Heart left ventricle (tissue), 16 donors: ENCODE measurements around the gene KCTD12. TPM values are rescaled to one million over a fixed set of nuclear protein-coding genes. Genes with fewer than 3 reads are reported as not detected.
A peak's percentile ranks its signal among the peaks of the same experiment; 100 is the strongest.

Experiments used
- ATAC-seq, 4 donors: fragments of 200-7000 bp; cut with Tn5 transposase; one replicate each; pipeline ENCODE4 v1.9.1; 2020 to 2022; ENCODE audit warnings: moderate library complexity in 4 of 4, mild to moderate bottlenecking in 3 of 4, moderate number of reproducible peaks in 1 of 4
- DNase-seq, 5 donors: peaks; one replicate each; pipeline ENCODE4 v3.0.0-alpha.2; 2020
- H3K27ac ChIP-seq, 12 donors: fragments of 200-600 bp; sonication (generic) in 4 of 12; one replicate each; pipeline versions ENCODE4 v1.5.0 to v1.8.0; 2016 to 2022; ENCODE audit warnings: mild to moderate bottlenecking in 2 of 12
- H3K27me3 ChIP-seq, 9 donors: fragments of 200-600 bp; sonication (generic) in 2 of 9; one replicate each; pipeline versions ENCODE4 v1.5.1 to v1.8.0; 2016 to 2022; ENCODE audit warnings: mild to moderate bottlenecking in 3 of 9
- H3K36me3 ChIP-seq, 9 donors: fragments of 200-600 bp; sonication (generic) in 2 of 9; one replicate each; pipeline versions ENCODE4 v1.5.0 to v1.8.0; 2018 to 2022; ENCODE audit warnings: mild to moderate bottlenecking in 2 of 9
- H3K4me1 ChIP-seq, 12 donors: fragments of 200-600 bp; sonication (generic) in 4 of 12; one replicate each; pipeline versions ENCODE4 v1.5.0 to v1.8.0; 2016 to 2022; ENCODE audit warnings: mild to moderate bottlenecking in 3 of 12
- H3K4me3 ChIP-seq, 12 donors: fragments of 200-600 bp; sonication (generic) in 4 of 12; one replicate each; pipeline versions ENCODE4 v1.5.0 to v1.8.0; 2017 to 2022; ENCODE audit warnings: mild to moderate bottlenecking in 9 of 12, moderate library complexity in 4 of 12
- H3K9me3 ChIP-seq, 12 donors: fragments of 200-600 bp; sonication (generic) in 4 of 12; one replicate each; pipeline versions ENCODE4 v1.5.0 to v1.8.0; 2016 to 2022; ENCODE audit warnings: mild to moderate bottlenecking in 1 of 12
- POLR2A ChIP-seq, 2 donors: fragments of 450-650 bp; IDR thresholded peaks; one replicate each; pipeline ENCODE4 v1.6.1; 2017; ENCODE audit warnings: antibody characterized with exemption in 2 of 2, mild to moderate bottlenecking in 2 of 2, moderate library complexity in 2 of 2
- WGBS, 4 donors: extraction: QIAGEN DNeasy Blood & Tissue Kit in 2 of 4; methylation state at CpG; one replicate each; pipeline versions ENCODE4 v1.1.5 to v1.1.7; 2013 to 2018; 5-methylcytosine and 5-hydroxymethylcytosine counted together
- intact Hi-C, 10 donors: fragments of 100-400 bp; cut with DNase I; formaldehyde crosslinking; loops; one replicate each; pipeline versions ENCODE4 v1.11.1 to v1.14.2; 2022
- polyA plus RNA-seq, 2 donors: library from polyadenylated mRNA; stranded (reverse); fragments of 200-250 nt; gene quantifications; one replicate each; pipeline ENCODE4 v1.2.3, GENCODE V29; 2013
- total RNA-seq, 9 donors: library from RNA; depleted of rRNA in 2 of 9; stranded (reverse); fragments of >200 nt in 2 of 9; fragmentation: NEBNext Ultra II Directional in 3 of 9; extraction: Animal tissue kit (Norgen Biotek cat#: 25700) in 3 of 9; gene quantifications; one replicate each; pipeline versions ENCODE4 v1.1.0 to v1.2.4, GENCODE V29; 2016 to 2023
- TF ChIP-seq, protein P1 (sequence below), 12 donors: fragments of 200-600 bp; sonication (generic) in 4 of 12; IDR thresholded peaks; one replicate each; pipeline versions ENCODE4 v1.5.0 to v1.8.0; 2018 to 2022; ENCODE audit warnings: antibody characterized with exemption in 12 of 12, mild to moderate bottlenecking in 5 of 12
- donor health status: ischemic (EF 13 %, LVEDD 7.1; RV severe dilation, severe dysfunction).
- donor health status: healthy with polysubstance abuse.
- donor health status: DM: no; HTN: yes; CAD: no.
- donor health status: DM: no; HTN: no; CAD: no.
- donor health status: ischemic (EF 25% LVEDD 6.9; RV normal size, moderate dysfunction).
- donor health status: ischemic (EF 25% LVEDD 5.7; RV mildly dilated, moderate dysfunction).
- donor health status: healthy.
- donor health status: DM: yes; HTN: yes; CAD: no.
- donor health status: ischemic (EF 35%, LVEDD 5.7; RV mildly dilated, moderate dysfunction).
- donor health status: nonischemic (EF 11% LVEDD 7.7; RV severe dilation, severe dysfunction).
- donor health status: DM: yes; HTN: yes; CAD: no.
- donor health status: PGD.
- donor health status: ischemic (EF 29% LVEDD 5.4; RV normal size, mild dysfunction).
- donor health status: nonischemic (EF 23%, LVEDD 6.1; RV moderate dilation, normal function).

Gene KCTD12
- total and polyA plus RNA-seq, 11 donors = 10.1 to 84.4 (median 34.7) TPM

- peaks cover 0 to 20% (median 0%) of the 10 kb centered on the region in 12 donors for H3K9me3 ChIP-seq
- no peak overlapping the region for H3K27ac ChIP-seq
- no peaks in the 10 kb centered on the region for H3K4me1 ChIP-seq
- no peaks in the 10 kb centered on the region for H3K27me3 ChIP-seq
- TF ChIP-seq, protein P1, sequence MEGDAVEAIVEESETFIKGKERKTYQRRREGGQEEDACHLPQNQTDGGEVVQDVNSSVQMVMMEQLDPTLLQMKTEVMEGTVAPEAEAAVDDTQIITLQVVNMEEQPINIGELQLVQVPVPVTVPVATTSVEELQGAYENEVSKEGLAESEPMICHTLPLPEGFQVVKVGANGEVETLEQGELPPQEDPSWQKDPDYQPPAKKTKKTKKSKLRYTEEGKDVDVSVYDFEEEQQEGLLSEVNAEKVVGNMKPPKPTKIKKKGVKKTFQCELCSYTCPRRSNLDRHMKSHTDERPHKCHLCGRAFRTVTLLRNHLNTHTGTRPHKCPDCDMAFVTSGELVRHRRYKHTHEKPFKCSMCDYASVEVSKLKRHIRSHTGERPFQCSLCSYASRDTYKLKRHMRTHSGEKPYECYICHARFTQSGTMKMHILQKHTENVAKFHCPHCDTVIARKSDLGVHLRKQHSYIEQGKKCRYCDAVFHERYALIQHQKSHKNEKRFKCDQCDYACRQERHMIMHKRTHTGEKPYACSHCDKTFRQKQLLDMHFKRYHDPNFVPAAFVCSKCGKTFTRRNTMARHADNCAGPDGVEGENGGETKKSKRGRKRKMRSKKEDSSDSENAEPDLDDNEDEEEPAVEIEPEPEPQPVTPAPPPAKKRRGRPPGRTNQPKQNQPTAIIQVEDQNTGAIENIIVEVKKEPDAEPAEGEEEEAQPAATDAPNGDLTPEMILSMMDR (IDR thresholded peaks at IDR 0.05) = no peak
- no peak for TF ChIP-seq POLR2A (IDR thresholded peaks at IDR 0.05)
- H3K4me3 ChIP-seq = no peak overlapping the region
- intact Hi-C loops = no loop called here
- WGBS, 4 donors = 46 to 61% (median 50%) methylated on average over 2 of the region's 2 CpGs
- no peaks in the 10 kb centered on the region for H3K36me3 ChIP-seq
- DNase-seq (peak in 1 of 5 donors; percentile 29), ATAC-seq (peak in 2 of 4 donors; percentile 53 to 61)
Measured at GRCh38 chr13:76894401-76895110, 8.4 kb upstream of the KCTD12 start.

- peaks cover 0 to 8% (median 0%) of the 10 kb centered on the region in 12 donors for H3K9me3 ChIP-seq
- H3K4me1 ChIP-seq = peaks cover 0 to 7% (median 2%) of the 10 kb centered on the region in 12 donors
- DNase-seq (no peak), ATAC-seq (no peak)
- H3K27ac ChIP-seq = no peak overlapping the region
- intact Hi-C loops = no loop called here
- no peaks in the 10 kb centered on the region for H3K27me3 ChIP-seq
- no peak overlapping the region for H3K4me3 ChIP-seq
- no peaks in the 10 kb centered on the region for H3K36me3 ChIP-seq
- 70 to 92% (median 87%) methylated on average over 1 of the region's 1 CpG for WGBS, 4 donors
- TF ChIP-seq POLR2A (IDR thresholded peaks at IDR 0.05) = no peak
- TF ChIP-seq, protein P1 (IDR thresholded peaks at IDR 0.05) = no peak
Measured at GRCh38 chr13:76892488-76892887, 6.3 kb upstream of the KCTD12 start.

DNA sequence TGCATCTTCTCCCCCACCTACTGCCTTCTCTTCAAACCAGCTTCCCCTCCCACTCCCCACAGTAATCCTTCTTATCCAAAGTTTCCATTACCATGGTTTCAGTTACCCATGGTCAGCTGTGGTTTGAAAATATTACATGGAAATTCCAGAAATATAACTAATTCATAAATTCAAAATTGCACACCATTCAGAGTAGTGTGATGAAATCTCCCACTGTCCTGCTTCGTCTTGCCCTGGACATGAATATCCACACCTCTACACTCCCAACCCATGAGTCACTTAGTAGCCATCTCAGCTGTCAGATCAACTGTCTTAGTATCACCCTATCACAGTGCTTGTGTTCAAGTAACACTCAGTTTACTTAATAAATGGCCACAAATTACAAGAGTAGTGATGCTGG lies 3.8 kb upstream of the KCTD12 start:
- WGBS, 4 donors = 92 to 100% (median 98%) methylated on average over 1 of the region's 1 CpG
- ATAC-seq = no peak
- H3K4me3 ChIP-seq = no peak overlapping the region
- no peak overlapping the region for H3K27ac ChIP-seq
- H3K4me1 ChIP-seq = peaks cover 0 to 18% (median 9%) of the 10 kb centered on the region in 12 donors
- no peaks in the 10 kb centered on the region for H3K36me3 ChIP-seq
- no peaks in the 10 kb centered on the region for H3K9me3 ChIP-seq
- intact Hi-C loops = no loop called here
- no peaks in the 10 kb centered on the region for H3K27me3 ChIP-seq
- TF ChIP-seq, protein P1 (IDR thresholded peaks at IDR 0.05) = no peak
- TF ChIP-seq POLR2A (IDR thresholded peaks at IDR 0.05) = no peak
- no peak for DNase-seq

DNA sequence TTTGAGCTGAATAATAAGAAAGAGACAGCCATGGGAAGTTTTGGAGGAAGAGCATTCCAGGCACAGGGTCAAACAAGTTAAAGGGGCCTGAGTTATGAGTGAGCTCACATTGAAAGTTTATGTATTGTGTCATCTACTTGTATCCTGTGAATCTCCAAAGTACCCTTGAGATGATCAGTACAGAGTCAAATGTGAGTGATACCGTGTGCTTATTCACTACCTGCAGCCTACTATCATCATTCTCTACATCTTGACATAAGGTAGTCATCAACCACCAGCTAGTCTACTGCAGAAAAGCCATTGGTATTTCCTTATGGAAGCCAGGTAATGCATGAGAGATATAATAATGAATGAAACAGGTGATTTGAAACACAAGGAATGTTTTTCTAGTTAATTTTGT lies 3.0 kb upstream of the KCTD12 start:
- no peaks in the 10 kb centered on the region for H3K36me3 ChIP-seq
- DNase-seq (no peak), ATAC-seq (no peak)
- H3K27ac ChIP-seq = no peak overlapping the region
- H3K4me3 ChIP-seq = no peak overlapping the region
- peaks cover 0 to 23% (median 9%) of the 10 kb centered on the region in 12 donors for H3K4me1 ChIP-seq
- TF ChIP-seq, protein P1 (IDR thresholded peaks at IDR 0.05) = no peak
- 91 to 100% (median 94%) methylated on average over 1 of the region's 1 CpG for WGBS, 4 donors
- intact Hi-C loops = loop anchor here (5.0 to 10.0 kb wide), 8 partner anchors 62 to 664 kb away; partner anchors contain the start of gene CLN5 (in 1 of the 10)
- H3K27me3 ChIP-seq = no peaks in the 10 kb centered on the region
- no peaks in the 10 kb centered on the region for H3K9me3 ChIP-seq
